ENCODE data around the gene TCEAL7. TPM values are rescaled to one million over a fixed set of nuclear protein-coding genes. Genes with fewer than 3 reads are reported as not detected.
"Not testable (repeated sequence)": the region's sequence is repeated elsewhere in the genome, so short reads cannot be mapped to it uniquely, and the experiment has no call there.

Gene TCEAL7
- total RNA-seq, 1 donor: 52.5 TPM

DNA sequence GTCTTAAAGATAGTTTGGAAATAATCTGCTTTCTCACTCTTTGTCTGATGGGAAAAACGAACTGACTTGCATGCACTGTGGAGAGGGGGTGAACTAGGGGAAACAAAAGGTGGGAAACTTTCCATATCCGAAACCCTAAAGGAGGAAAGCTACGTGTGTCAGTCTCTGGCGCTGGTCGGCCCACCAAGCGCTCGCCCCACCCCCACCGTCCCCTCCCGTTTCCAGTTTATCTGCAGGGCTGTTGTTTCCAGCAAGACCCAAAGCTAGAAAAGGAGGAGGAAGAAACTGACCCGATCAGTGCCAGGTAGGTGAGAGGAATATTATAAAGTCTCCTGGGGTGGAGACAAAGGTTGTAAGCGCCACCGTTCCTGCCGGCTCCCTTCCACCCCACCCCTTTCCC lies 26.8 kb downstream of the TCEAL7 start:
- H3K4me3 ChIP-seq (ENCODE audit: low read depth, low read length): peak overlapping the region; percentile 71
- DNase-seq (ENCODE audit: low read depth): no peak
- TF ChIP-seq, protein P1, sequence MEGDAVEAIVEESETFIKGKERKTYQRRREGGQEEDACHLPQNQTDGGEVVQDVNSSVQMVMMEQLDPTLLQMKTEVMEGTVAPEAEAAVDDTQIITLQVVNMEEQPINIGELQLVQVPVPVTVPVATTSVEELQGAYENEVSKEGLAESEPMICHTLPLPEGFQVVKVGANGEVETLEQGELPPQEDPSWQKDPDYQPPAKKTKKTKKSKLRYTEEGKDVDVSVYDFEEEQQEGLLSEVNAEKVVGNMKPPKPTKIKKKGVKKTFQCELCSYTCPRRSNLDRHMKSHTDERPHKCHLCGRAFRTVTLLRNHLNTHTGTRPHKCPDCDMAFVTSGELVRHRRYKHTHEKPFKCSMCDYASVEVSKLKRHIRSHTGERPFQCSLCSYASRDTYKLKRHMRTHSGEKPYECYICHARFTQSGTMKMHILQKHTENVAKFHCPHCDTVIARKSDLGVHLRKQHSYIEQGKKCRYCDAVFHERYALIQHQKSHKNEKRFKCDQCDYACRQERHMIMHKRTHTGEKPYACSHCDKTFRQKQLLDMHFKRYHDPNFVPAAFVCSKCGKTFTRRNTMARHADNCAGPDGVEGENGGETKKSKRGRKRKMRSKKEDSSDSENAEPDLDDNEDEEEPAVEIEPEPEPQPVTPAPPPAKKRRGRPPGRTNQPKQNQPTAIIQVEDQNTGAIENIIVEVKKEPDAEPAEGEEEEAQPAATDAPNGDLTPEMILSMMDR (IDR thresholded peaks at IDR 0.05; ENCODE audit: insufficient read depth, low read length): no peak

DNA sequence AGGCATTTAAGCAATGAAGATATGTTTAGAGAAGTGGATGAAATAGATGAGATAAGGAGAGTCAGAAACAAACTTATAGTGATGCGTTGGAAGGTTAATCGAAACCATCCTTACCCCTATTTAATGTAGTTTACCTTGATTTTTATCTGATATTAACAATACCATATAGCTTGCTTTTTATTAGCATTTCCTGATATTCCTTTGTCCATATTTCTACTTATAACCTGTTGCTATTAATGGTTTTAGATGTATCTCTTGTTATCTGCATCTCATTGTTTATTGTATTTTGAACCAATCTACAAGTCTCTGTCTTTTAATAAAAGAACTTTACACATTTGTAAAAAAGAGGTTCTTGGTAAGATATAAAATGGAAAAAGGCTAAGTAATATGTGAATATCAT lies 27.8 kb downstream of the TCEAL7 start:
- H3K4me3 ChIP-seq (ENCODE audit: low read depth, low read length): peak overlapping the region; percentile 71
- TF ChIP-seq, protein P1 (IDR thresholded peaks at IDR 0.05; ENCODE audit: insufficient read depth, low read length): no peak
- no peak for DNase-seq (ENCODE audit: low read depth)

DNA sequence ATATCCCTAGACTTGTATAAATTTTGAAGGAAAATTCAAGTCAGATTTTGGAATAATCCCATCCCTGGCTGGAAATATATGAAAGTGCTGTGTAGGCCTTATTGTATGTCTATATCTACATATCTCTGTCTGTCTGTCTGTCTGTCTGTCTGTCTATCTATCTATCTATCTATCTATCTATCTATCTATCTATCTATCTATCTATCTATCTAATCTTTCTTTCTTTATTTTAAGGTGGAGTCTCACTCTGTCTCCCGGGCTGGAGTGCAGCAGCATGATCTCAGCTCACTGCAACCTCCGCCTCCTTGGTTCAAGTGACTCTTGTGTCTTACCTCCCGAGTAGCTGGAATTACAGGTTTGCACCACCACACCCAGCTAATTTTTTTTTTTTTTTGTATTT lies 29.6 kb downstream of the TCEAL7 start:
- not testable (repeated sequence) for DNase-seq (ENCODE audit: low read depth); H3K4me3 ChIP-seq (ENCODE audit: low read depth, low read length)

DNA sequence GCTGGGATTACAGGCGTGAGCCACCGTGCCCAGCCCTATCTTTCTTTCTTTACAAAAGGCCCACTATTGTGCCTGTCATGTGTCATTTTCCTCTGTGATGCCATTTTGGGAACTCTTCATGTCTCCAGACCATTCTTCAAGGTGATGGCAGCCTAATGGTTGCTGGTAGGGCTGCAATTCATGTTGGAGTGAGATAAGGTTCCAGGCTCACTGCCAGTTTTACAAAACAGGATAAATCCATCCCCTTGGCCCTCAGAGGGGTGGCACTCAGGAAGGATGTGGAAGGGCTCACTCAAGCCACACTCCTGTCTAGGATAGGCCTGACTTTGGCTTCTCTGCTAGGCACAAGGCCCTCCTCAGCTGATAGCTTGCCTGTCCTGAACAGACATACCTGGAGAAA lies 30.1 kb downstream of the TCEAL7 start:
- no peak overlapping the region for H3K4me3 ChIP-seq (ENCODE audit: low read depth, low read length)
- TF ChIP-seq, protein P1 (IDR thresholded peaks at IDR 0.05; ENCODE audit: insufficient read depth, low read length): no peak
- peak; percentile 35 for DNase-seq (ENCODE audit: low read depth)

DNA sequence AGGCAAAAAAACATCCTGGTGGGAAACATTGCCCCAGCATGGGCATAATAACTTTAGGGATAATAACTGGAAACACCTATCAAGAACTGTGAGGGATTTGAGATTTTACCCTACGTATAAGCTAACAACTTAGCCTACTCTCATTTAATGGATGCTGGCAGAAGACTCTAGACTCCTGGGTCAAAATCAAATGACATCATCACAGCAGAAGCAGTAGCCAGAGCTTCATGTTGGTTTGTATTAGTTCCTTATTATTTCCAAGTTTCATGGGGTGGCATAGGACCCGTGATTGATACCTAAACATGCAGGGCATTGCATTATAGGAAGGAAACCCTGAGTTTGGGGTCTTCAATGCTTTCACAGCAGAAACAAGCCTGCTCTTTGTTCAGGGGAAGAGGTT lies 30.9 kb downstream of the TCEAL7 start:
- DNase-seq (ENCODE audit: low read depth): no peak
- TF ChIP-seq, protein P1 (IDR thresholded peaks at IDR 0.05; ENCODE audit: insufficient read depth, low read length): no peak
- no peak overlapping the region for H3K4me3 ChIP-seq (ENCODE audit: low read depth, low read length)

DNA sequence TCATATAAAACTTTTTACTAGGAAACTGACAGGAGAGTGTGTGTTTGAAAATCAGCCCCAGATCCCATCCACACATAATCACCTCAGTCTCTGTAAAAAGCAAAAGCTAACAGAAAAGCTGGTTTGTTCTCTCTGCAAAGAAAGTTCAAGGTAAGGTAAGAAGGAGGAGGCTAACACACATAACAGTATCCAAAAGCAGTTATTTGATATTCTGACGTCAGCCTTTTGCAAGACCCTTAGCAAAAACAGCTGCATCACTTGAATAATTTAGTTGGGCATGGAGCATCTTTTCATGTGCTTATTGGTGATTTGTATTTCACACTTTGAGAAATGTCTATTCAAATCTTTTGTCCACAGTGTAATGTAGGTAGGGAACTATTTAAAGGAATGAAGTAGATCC lies 31.8 kb downstream of the TCEAL7 start:
- TF ChIP-seq, protein P1 (IDR thresholded peaks at IDR 0.05; ENCODE audit: insufficient read depth, low read length): no peak
- no peak overlapping the region for H3K4me3 ChIP-seq (ENCODE audit: low read depth, low read length)
- DNase-seq (ENCODE audit: low read depth): no peak

DNA sequence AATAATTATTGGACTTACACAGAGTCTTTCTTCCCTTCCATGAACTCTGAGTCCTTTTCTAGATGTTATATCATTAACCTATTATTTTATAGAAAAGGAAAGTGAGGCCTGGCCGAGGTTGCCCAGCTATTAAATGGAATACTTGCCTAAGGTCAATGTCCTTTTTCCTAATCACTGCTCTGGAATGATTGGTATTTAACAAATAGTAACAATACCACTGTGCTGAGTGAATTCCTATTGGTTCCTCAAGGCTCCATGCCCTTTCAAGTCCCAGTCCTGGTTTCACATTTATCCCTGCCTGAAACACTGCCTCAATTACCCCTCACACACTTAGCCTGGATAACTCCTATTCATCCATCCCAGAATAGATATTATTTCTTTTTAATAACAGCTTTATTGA lies 32.4 kb downstream of the TCEAL7 start:
- TF ChIP-seq, protein P1 (IDR thresholded peaks at IDR 0.05; ENCODE audit: insufficient read depth, low read length): no peak
- DNase-seq (ENCODE audit: low read depth): peak; percentile 52
- no peak overlapping the region for H3K4me3 ChIP-seq (ENCODE audit: low read depth, low read length)

Data from fibroblast of the aortic adventitia (primary cell).